ENCODE data around the gene SEMA5A.

DNA sequence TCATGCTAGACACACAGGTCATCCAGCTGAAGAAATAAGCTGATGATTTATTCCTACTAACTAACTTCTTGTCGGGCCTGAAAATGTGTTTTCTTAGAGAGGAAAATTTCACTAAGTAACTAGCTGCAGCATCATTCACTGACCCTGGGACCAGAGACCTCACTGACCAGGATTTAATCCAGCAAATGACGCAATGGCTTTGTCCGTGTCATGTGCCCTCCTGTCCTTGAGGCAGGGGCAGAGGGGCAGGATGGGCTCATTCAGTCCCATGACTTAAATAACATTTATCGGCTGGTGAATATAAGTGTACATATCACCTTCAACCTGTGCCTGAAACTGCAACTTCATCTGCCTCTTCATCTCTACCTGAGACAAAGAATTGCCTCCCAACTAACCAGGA lies 154.8 kb downstream of the SEMA5A start:
- no peak for TF ChIP-seq POLR2A (IDR thresholded peaks at IDR 0.05)
- TF ChIP-seq, protein P1, sequence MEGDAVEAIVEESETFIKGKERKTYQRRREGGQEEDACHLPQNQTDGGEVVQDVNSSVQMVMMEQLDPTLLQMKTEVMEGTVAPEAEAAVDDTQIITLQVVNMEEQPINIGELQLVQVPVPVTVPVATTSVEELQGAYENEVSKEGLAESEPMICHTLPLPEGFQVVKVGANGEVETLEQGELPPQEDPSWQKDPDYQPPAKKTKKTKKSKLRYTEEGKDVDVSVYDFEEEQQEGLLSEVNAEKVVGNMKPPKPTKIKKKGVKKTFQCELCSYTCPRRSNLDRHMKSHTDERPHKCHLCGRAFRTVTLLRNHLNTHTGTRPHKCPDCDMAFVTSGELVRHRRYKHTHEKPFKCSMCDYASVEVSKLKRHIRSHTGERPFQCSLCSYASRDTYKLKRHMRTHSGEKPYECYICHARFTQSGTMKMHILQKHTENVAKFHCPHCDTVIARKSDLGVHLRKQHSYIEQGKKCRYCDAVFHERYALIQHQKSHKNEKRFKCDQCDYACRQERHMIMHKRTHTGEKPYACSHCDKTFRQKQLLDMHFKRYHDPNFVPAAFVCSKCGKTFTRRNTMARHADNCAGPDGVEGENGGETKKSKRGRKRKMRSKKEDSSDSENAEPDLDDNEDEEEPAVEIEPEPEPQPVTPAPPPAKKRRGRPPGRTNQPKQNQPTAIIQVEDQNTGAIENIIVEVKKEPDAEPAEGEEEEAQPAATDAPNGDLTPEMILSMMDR (IDR thresholded peaks at IDR 0.05), result no peak

Data from lower leg skin (tissue), 3 donors.